Neural crest cell (in vitro differentiated cells): ENCODE measurements around the gene RFTN1. TPM values are rescaled to one million over a fixed set of nuclear protein-coding genes. Genes with fewer than 3 reads are reported as not detected.

Source experiments
- DNase-seq: peaks from one replicate; pipeline ENCODE4 v3.0.0; 2021; ENCODE audit warnings: low read depth, mixed read lengths, low spot score
- H3K27ac Mint-ChIP-seq: one replicate; pipeline ENCODE4 v1.8.0; 2021; ENCODE audit warnings: mild to moderate bottlenecking, mixed read lengths; ENCODE audit not compliant: unreplicated experiment
- H3K27me3 Mint-ChIP-seq: 2 replicates; pipeline ENCODE4 v1.8.0; 2021; ENCODE audit warnings: low read depth, mild to moderate bottlenecking, mixed read lengths
- H3K36me3 Mint-ChIP-seq: 2 replicates; pipeline ENCODE4 v1.8.0; 2021; ENCODE audit warnings: low read depth, mild to moderate bottlenecking, mixed read lengths
- H3K4me1 Mint-ChIP-seq: 2 replicates; pipeline ENCODE4 v1.8.0; 2021; ENCODE audit warnings: mixed read lengths
- H3K4me3 Mint-ChIP-seq: one replicate; pipeline ENCODE4 v1.8.0; 2021; ENCODE audit warnings: mild to moderate bottlenecking, mixed read lengths
- H3K9me3 Mint-ChIP-seq: 2 replicates; pipeline ENCODE4 v1.8.0; 2021; ENCODE audit warnings: mixed read lengths
- total RNA-seq: library from RNA; stranded (reverse); gene quantifications from 2 replicates; pipeline ENCODE4 v1.2.1, GENCODE V29; 2021
- TF ChIP-seq, protein P1 (sequence below): fragments of 200-600 bp; sonication (generic); conservative IDR thresholded peaks from 2 replicates; pipeline ENCODE4 v1.5.0; 2021; ENCODE audit warnings: antibody characterized with exemption, mild to moderate bottlenecking

The RFTN1 gene
- total RNA-seq, 1 donor from 2014 or later = 2.0 TPM

DNA sequence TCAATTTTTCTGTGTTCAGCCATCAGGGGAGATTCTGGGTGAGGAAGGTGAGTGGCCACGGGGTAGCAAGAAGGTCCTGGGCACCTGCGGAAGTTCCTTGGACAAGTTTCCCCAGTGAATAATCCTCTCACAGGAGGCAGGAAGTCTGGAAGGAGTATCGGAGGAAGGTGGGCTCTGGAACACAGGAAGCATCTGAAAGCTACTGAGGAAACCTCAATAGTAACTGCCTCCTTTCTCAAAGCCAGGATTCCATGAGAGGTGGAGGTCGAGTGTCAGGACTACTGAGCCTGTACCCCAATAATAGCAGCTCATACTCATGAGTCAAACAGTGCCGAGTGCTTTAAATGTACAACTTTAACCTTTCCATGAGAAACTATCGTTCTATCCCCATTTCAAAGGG lies 137.6 kb downstream of the RFTN1 start:
- TF ChIP-seq, protein P1, sequence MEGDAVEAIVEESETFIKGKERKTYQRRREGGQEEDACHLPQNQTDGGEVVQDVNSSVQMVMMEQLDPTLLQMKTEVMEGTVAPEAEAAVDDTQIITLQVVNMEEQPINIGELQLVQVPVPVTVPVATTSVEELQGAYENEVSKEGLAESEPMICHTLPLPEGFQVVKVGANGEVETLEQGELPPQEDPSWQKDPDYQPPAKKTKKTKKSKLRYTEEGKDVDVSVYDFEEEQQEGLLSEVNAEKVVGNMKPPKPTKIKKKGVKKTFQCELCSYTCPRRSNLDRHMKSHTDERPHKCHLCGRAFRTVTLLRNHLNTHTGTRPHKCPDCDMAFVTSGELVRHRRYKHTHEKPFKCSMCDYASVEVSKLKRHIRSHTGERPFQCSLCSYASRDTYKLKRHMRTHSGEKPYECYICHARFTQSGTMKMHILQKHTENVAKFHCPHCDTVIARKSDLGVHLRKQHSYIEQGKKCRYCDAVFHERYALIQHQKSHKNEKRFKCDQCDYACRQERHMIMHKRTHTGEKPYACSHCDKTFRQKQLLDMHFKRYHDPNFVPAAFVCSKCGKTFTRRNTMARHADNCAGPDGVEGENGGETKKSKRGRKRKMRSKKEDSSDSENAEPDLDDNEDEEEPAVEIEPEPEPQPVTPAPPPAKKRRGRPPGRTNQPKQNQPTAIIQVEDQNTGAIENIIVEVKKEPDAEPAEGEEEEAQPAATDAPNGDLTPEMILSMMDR = no peak
- H3K4me1 Mint-ChIP-seq = peaks cover 5% of the 10 kb centered on the region
- no peak overlapping the region for H3K4me3 Mint-ChIP-seq
- peaks cover 3% of the 10 kb centered on the region for H3K9me3 Mint-ChIP-seq
- H3K27ac Mint-ChIP-seq = no peak overlapping the region
- H3K27me3 Mint-ChIP-seq = no peaks in the 10 kb centered on the region
- no peaks in the 10 kb centered on the region for H3K36me3 Mint-ChIP-seq
- no peak for DNase-seq

DNA sequence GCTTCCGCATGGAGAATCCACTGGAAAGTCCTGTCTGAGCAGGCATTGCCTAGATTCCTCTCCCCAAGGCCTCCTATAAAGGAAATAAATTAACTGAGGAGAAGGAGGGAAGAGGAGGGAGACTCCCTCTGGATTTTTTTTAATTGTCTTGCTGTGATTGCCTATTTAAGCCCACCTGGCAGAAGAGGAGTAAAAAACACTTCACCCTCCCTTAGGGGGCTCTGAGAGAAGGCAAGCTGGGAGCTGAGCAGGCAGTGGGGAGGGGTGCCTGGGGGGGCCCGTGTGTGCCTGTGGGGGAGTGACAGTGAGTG lies 138.6 kb downstream of the RFTN1 start:
- Mint-ChIP-seq H3K36me3 (no peaks in the 10 kb centered on the region), H3K4me1 (peaks cover 5% of the 10 kb centered on the region), H3K9me3 (peaks cover 3% of the 10 kb centered on the region), H3K4me3 (no peak overlapping the region), H3K27ac (no peak overlapping the region), H3K27me3 (no peaks in the 10 kb centered on the region)
- TF ChIP-seq, protein P1 = no peak
- no peak for DNase-seq

DNA sequence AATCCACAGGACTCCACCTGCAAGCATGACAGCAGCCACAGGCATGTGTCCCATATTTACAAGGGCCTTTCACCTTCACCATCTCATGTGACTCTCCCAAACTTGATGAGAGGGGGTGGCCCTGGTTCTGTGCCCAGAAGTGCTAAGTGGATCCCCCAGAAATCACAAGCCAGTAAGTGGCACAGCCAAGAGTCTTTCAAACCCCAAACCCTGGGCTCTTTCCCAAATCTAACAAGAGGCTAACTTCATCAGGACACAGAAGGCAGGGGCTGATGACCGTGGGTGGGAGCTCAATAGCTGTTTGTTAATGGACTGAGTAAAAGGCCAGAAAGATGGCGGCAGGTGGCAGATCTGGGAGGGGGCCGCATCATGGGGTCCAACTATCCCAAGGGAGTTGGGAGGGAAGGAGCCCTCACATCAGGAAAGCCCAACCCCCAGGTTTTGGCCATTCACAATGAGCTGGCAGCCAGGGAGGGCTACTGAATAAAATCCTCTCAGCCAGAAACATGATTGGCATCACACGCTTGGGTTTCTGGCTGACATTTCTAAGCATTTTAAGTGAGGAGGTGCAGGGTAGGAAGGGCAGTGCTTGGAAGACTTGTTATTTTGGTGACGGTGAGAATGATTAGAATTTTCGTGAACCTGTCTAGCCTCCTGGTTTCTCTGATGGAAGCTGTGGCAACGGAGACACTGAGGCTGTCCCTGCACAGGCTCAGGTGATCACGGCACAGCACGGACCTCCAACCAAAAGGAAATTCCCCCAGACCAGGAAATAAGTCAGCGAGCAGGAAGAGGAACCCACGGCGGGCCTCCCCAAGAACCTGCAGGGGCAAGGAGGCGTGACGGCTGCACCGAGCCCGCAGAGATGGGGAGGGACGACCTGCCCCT lies 139.2 kb downstream of the RFTN1 start:
- Mint-ChIP-seq H3K27ac (peak overlapping the region; percentile 47), H3K36me3 (no peaks in the 10 kb centered on the region), H3K9me3 (peaks cover 3% of the 10 kb centered on the region), H3K27me3 (no peaks in the 10 kb centered on the region), H3K4me1 (peaks cover 5% of the 10 kb centered on the region), H3K4me3 (no peak overlapping the region)
- no peak for DNase-seq
- TF ChIP-seq, protein P1 = no peak

DNA sequence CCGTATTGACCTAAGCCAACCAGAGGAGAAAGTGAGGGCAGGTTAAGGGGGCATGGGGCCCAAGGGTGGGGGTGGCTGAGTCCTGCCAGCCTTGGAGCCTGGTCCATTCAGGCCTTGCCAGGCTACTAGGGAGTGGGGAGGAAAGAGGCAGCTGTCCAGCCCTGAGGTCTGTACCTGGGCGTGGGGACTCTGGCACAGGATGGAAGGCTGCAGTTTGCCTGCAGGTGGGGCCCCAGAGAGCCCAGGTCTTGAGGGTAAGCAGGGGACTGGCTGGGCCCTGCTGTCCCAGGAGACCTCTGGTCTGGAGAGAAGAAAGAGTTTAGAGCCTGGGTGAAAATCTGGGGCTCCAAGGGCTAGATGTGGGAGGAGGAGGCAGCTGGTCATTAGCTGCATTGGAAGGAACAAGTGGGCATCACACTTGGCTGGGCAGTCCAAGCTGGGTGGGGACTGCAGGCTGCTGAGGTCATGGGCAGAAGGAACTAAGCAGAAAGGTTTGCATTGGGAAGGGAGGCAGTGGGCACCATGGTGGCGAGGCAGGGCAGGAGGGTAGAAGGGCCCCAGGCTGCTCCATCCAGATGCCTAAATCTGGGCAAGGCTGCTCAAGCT lies 140.1 kb downstream of the RFTN1 start:
- peaks cover 5% of the 10 kb centered on the region for H3K4me1 Mint-ChIP-seq
- H3K27ac Mint-ChIP-seq = no peak overlapping the region
- peaks cover 3% of the 10 kb centered on the region for H3K9me3 Mint-ChIP-seq
- no peak for DNase-seq
- H3K36me3 Mint-ChIP-seq = no peaks in the 10 kb centered on the region
- no peaks in the 10 kb centered on the region for H3K27me3 Mint-ChIP-seq
- H3K4me3 Mint-ChIP-seq = no peak overlapping the region
- TF ChIP-seq, protein P1 = no peak

DNA sequence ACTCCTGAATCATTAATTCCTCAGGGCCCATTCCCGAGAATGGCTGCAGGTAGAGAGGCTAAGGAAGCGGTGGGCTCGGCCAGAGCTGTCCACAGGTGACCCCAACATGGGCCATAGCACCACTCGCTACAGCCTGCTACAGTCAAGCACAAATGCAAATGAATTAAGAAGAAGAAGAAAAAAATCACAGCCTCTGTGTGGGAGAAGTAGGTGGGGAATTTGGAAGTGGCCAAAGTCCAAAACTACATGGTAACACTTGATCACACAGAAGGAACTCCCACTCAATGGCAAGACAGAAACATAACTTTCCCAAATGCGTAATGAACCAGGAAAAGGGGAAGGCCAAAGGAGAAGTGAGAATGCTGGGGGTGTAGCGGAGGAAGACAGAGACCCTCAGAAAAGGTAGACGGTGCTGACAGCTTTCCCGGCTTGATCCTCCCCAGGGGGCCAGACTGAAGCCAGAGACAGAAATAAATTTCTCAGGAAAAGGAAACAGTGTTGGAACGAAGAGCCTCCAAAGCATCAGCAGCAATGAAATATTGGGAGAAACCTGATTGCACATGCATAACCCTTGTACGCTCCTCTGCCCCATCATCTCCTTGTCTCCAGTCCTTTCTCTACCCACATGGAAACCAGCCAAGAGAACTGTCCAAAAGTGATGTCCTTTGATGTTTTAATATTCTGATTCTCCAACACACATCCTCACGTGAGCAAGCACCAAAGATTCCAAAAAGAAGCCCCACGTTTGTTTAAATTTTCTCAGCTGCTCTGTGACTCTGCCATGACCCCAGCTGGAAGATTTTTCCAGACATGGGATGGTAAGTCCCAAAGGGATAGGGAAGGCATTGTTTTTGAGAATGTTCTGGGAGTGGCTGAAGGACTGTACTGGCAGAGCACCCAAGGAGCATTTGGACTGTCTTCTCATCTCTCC lies 140.9 kb downstream of the RFTN1 start:
- peak overlapping the region; percentile 35 for H3K27ac Mint-ChIP-seq
- no peak overlapping the region for H3K4me3 Mint-ChIP-seq
- no peaks in the 10 kb centered on the region for H3K36me3 Mint-ChIP-seq
- H3K4me1 Mint-ChIP-seq = peaks cover 5% of the 10 kb centered on the region
- DNase-seq = no peak
- no peaks in the 10 kb centered on the region for H3K27me3 Mint-ChIP-seq
- TF ChIP-seq, protein P1 = no peak
- no peaks in the 10 kb centered on the region for H3K9me3 Mint-ChIP-seq
